NCI-H1105 (cell line): ENCODE results near the gene XPO1.

Source experiments
- DNase-seq: peaks from one replicate; lab custom pipeline; 2025; lab: John Stamatoyannopoulos, UW

The XPO1 gene

GRCh38 chr2:61434314-61434713 is 103.8 kb downstream of the XPO1 start:
- no peak for DNase-seq

GRCh38 chr2:61433606-61434005 is 104.5 kb downstream of the XPO1 start:
- DNase-seq, result no peak

GRCh38 chr2:61432990-61433389 is 105.2 kb downstream of the XPO1 start:
- no peak for DNase-seq

- no peak for DNase-seq
Measured at GRCh38 chr2:61431345-61431744, 106.8 kb downstream of the XPO1 start.
